OCI-LY1 (cell line): ENCODE measurements around the gene LY9.

Experiments
- H2AFZ ChIP-seq: fragments of 200-600 bp; sonication (generic), shearing (Covaris generic); 2 replicates; pipeline ENCODE4 v1.6.0; 2014; ENCODE audit warnings: antibody characterized with exemption, mild to moderate bottlenecking, low read length
- H3F3A ChIP-seq: fragments of 200-600 bp; sonication (generic), shearing (Covaris generic); 2 replicates; pipeline ENCODE4 v1.6.0; 2014; ENCODE audit warnings: mild to moderate bottlenecking, antibody characterized with exemption, low read length, moderate library complexity; ENCODE audit not compliant: insufficient read depth
- H3K27ac ChIP-seq: fragments of 200-600 bp; sonication (generic); 2 replicates; pipeline ENCODE4 v1.5.1; 2014; ENCODE audit warnings: low read length, mixed run types, mild to moderate bottlenecking, low read depth; ENCODE audit not compliant: poor library complexity, severe bottlenecking
- H3K27me3 ChIP-seq: fragments of 200-600 bp; sonication (generic); 2 replicates; pipeline ENCODE4 v1.6.0; 2014; ENCODE audit warnings: antibody characterized with exemption, mild to moderate bottlenecking, low read length, moderate library complexity; ENCODE audit not compliant: insufficient read depth
- H3K36me3 ChIP-seq: fragments of 200-600 bp; sonication (generic); 2 replicates; pipeline ENCODE4 v1.6.1; 2014; ENCODE audit warnings: mild to moderate bottlenecking, antibody characterized with exemption, low read length, moderate library complexity, mixed read lengths; ENCODE audit not compliant: insufficient read depth
- H3K4me1 ChIP-seq: fragments of 200-600 bp; sonication (generic); 2 replicates; pipeline ENCODE4 v1.5.1; 2014; ENCODE audit warnings: mild to moderate bottlenecking, low read length, moderate library complexity; ENCODE audit not compliant: insufficient read depth, severe bottlenecking
- H3K4me2 ChIP-seq: fragments of 200-600 bp; sonication (generic), shearing (Covaris generic); 2 replicates; pipeline ENCODE4 v1.6.1; 2014; ENCODE audit warnings: low read length
- H3K4me3 ChIP-seq: fragments of 200-600 bp; sonication (generic); 2 replicates; pipeline ENCODE4 v1.5.1; 2014; ENCODE audit warnings: low read length, low read depth, mild to moderate bottlenecking, mixed read lengths; ENCODE audit not compliant: poor library complexity, severe bottlenecking
- H3K79me2 ChIP-seq: fragments of 200-600 bp; shearing (Covaris generic); 2 replicates; pipeline ENCODE4 v1.6.1; 2016; ENCODE audit warnings: mixed run types, low read length, mixed read lengths; ENCODE audit not compliant: insufficient read depth
- H3K9ac ChIP-seq: fragments of 200-600 bp; sonication (generic), shearing (Covaris generic); 2 replicates; pipeline ENCODE4 v1.6.1; 2014; ENCODE audit warnings: mild to moderate bottlenecking, low read length, mixed read lengths
- H3K9me2 ChIP-seq: fragments of 200-600 bp; sonication (generic), shearing (Covaris generic); 2 replicates; pipeline ENCODE4 v1.6.1; 2014; ENCODE audit warnings: low read depth, mild to moderate bottlenecking, low read length, mixed read lengths
- H3K9me3 ChIP-seq: fragments of 200-600 bp; shearing (Covaris generic); 2 replicates; pipeline ENCODE4 v1.6.1; 2014; ENCODE audit warnings: low read length, mixed read lengths
- H4K20me1 ChIP-seq: fragments of 200-600 bp; sonication (generic), shearing (Covaris generic); 2 replicates; pipeline ENCODE4 v1.6.0; 2016; ENCODE audit warnings: mild to moderate bottlenecking, low read length; ENCODE audit not compliant: insufficient read depth
- CTCF ChIP-seq: fragments of 200-600 bp; sonication (generic), shearing (Covaris generic); IDR thresholded peaks from 2 replicates; pipeline ENCODE4 v1.5.1; 2017; ENCODE audit warnings: mild to moderate bottlenecking, antibody characterized with exemption, low read length, moderate library complexity, mixed read lengths
- EZH2 ChIP-seq: fragments of 200-600 bp; sonication (generic), shearing (Covaris generic); IDR thresholded peaks from 2 replicates; pipeline ENCODE4 v1.8.0; 2017; ENCODE audit warnings: borderline replicate concordance, mixed run types, mild to moderate bottlenecking, antibody characterized with exemption, low read length, moderate library complexity, mixed read lengths

The LY9 gene

DNA sequence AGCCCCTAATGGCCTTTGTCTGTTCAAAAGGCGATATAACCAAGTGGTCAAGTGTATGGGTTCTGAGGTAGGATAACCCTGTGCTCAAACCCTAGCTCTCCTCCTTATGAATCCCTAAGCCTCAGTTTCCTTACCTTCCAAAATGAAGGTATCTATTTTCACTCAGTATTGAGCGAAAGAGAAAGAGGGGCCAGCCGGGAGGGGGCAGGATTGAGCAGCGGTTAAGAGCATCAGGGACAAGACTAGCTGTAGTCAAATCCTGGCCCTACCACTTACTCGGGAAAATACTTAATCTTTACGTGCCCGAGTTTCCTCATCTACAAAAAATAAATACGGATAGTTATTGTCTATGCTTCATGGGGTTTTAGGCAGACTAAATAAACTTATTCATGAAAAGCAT is 25.7 kb downstream of the LY9 start:
- no peak for TF ChIP-seq EZH2
- no peak for TF ChIP-seq CTCF
- H3K36me3 ChIP-seq = no peaks in the 10 kb centered on the region

DNA sequence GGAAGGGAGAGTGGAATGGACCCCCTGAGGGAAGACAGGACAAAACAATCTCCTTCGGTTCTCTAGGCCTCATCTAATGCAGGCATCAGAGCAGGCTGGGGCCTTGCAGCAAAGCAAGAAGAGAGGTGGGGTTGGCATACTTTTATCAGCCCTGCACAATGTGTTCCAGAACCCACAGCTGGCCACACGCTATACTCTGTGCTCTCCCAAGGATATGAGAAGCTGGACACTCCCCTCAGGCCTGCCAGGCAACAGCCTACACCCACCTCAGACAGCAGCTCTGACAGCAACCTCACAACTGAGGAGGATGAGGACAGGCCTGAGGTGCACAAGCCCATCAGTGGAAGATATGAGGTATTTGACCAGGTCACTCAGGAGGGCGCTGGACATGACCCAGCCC is 27.3 kb downstream of the LY9 start:
- Histone ChIP-seq H3K9ac (no peak overlapping the region), H3F3A (no peaks in the 10 kb centered on the region), H3K9me3 (no peaks in the 10 kb centered on the region), H3K36me3 (no peaks in the 10 kb centered on the region), H3K4me3 (no peak overlapping the region), H3K9me2 (no peaks in the 10 kb centered on the region), H4K20me1 (no peaks in the 10 kb centered on the region), H3K27ac (no peak overlapping the region), H2AFZ (no peak overlapping the region), H3K4me1 (no peaks in the 10 kb centered on the region), H3K27me3 (no peaks in the 10 kb centered on the region), H3K4me2 (no peak overlapping the region), H3K79me2 (no peaks in the 10 kb centered on the region)
- TF ChIP-seq CTCF = no peak
- no peak for TF ChIP-seq EZH2

More for the DNA sequence above, 25.7 kb downstream of the LY9 start:
- Histone ChIP-seq H3K9me2 (no peaks in the 10 kb centered on the region), H3K4me2 (no peak overlapping the region), H2AFZ (no peak overlapping the region), H4K20me1 (no peaks in the 10 kb centered on the region), H3F3A (no peaks in the 10 kb centered on the region), H3K9me3 (no peaks in the 10 kb centered on the region), H3K4me1 (no peaks in the 10 kb centered on the region), H3K4me3 (no peak overlapping the region), H3K27me3 (no peaks in the 10 kb centered on the region), H3K79me2 (no peaks in the 10 kb centered on the region), H3K27ac (no peak overlapping the region), H3K9ac (no peak overlapping the region)

DNA sequence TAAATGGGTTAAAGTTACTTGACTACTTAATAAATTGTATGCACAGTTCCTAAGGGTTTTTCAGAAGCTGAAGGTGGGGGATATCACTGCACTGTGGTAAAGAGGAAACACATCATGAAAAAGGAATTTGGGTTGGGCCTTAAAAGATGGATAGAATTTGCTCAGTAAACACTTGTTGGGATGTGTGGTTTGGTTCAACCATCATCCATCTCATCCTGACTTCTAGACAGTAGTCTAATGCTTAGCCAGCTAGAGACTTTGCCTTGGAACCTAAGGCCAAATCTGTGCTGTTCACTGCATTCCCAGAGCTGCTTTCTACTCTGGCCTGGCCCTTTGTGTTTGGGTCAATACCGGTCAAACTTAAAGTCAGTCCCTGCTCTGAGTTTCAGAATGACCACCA is 30.6 kb downstream of the LY9 start:
- no peaks in the 10 kb centered on the region for H3K9me2 ChIP-seq
- no peak overlapping the region for H3K4me3 ChIP-seq
- H4K20me1 ChIP-seq = no peaks in the 10 kb centered on the region
- no peak for TF ChIP-seq CTCF
- no peak for TF ChIP-seq EZH2
- no peaks in the 10 kb centered on the region for H3K4me1 ChIP-seq
- H3K9ac ChIP-seq = no peak overlapping the region
- H3K79me2 ChIP-seq = no peaks in the 10 kb centered on the region
- H3F3A ChIP-seq = no peaks in the 10 kb centered on the region
- H3K4me2 ChIP-seq = no peak overlapping the region
- H2AFZ ChIP-seq = no peak overlapping the region
- H3K9me3 ChIP-seq = no peaks in the 10 kb centered on the region
- H3K27me3 ChIP-seq = no peaks in the 10 kb centered on the region
- no peaks in the 10 kb centered on the region for H3K36me3 ChIP-seq
- H3K27ac ChIP-seq = no peak overlapping the region
